ENCODE measurements around the gene TMEM263. TPM values are rescaled to one million over a fixed set of nuclear protein-coding genes. Genes with fewer than 3 reads are reported as not detected.

The TMEM263 gene
- total and polyA plus RNA-seq, 11 donors: 11.6 to 59.2 (median 36.3) TPM

DNA sequence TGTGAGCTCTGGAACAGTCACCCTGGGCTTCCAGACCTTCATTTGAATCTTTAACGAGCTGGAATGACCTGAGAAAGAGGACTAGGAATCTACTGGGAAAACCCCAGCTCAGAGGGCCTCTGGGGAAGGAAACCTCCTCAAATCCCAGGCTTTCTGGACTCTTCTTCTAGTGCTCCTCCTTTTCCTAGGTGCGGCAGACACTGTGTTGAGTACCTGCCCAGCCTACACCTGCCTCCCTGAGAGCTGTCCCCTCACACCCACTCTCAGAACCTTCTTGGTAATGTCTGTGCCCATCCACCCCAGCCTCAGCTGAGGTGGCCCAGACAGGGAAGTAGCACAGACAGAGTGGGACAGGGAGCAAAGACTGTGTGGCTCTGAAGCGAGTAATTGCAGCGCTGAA is 47.9 kb upstream of the TMEM263 start:
- TF ChIP-seq POLR2A (IDR thresholded peaks at IDR 0.05): no peak
- TF ChIP-seq, protein P1, sequence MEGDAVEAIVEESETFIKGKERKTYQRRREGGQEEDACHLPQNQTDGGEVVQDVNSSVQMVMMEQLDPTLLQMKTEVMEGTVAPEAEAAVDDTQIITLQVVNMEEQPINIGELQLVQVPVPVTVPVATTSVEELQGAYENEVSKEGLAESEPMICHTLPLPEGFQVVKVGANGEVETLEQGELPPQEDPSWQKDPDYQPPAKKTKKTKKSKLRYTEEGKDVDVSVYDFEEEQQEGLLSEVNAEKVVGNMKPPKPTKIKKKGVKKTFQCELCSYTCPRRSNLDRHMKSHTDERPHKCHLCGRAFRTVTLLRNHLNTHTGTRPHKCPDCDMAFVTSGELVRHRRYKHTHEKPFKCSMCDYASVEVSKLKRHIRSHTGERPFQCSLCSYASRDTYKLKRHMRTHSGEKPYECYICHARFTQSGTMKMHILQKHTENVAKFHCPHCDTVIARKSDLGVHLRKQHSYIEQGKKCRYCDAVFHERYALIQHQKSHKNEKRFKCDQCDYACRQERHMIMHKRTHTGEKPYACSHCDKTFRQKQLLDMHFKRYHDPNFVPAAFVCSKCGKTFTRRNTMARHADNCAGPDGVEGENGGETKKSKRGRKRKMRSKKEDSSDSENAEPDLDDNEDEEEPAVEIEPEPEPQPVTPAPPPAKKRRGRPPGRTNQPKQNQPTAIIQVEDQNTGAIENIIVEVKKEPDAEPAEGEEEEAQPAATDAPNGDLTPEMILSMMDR (IDR thresholded peaks at IDR 0.05): no peak
- DNase-seq: no peak
- Histone ChIP-seq H3K27me3 (peaks cover 0 to 86% (median 0%) of the 10 kb centered on the region in 9 donors), H3K9me3 (no peaks in the 10 kb centered on the region), H3K4me1 (peaks cover 0 to 12% (median 8%) of the 10 kb centered on the region in 12 donors), H3K36me3 (no peaks in the 10 kb centered on the region), H3K27ac (no peak overlapping the region), H3K4me3 (no peak overlapping the region)
- no peak for ATAC-seq
- 79 to 83% (median 81%) methylated on average over 4 of the region's 4 CpGs for WGBS, 4 donors
- intact Hi-C loops (cut with DNase I): no loop called here

DNA sequence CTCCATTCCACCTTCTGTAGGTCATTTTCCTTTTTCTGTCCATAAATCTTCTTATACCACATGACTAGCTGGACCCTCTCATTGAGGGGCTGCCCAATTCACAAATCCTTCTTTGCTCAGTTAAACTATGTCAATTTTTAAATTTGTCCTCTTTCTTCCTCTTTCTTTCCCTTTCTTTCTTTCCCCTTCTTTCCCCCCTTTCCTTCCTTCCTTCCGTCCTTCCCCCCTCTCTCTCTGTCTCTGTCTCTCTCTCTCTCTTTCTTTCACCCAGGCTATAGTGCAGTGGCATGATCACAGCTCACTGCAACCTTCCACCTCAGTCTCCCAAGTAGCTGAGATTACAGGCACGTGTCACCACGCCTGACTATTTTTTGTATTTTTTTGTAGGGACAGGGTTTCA is 47.1 kb upstream of the TMEM263 start:
- ATAC-seq: no peak
- H3K27ac ChIP-seq: no peak overlapping the region
- intact Hi-C loops (cut with DNase I): no loop called here
- no peaks in the 10 kb centered on the region for H3K9me3 ChIP-seq
- peaks cover 0 to 5% (median 3%) of the 10 kb centered on the region in 12 donors for H3K4me1 ChIP-seq
- H3K36me3 ChIP-seq: no peaks in the 10 kb centered on the region
- H3K27me3 ChIP-seq: peaks cover 0 to 86% (median 0%) of the 10 kb centered on the region in 9 donors
- no peak overlapping the region for H3K4me3 ChIP-seq
- no peak for DNase-seq
- WGBS, 4 donors: 81 to 88% (median 83%) methylated on average over 3 of the region's 3 CpGs
- no peak for TF ChIP-seq POLR2A (IDR thresholded peaks at IDR 0.05)
- TF ChIP-seq, protein P1 (IDR thresholded peaks at IDR 0.05): no peak

DNA sequence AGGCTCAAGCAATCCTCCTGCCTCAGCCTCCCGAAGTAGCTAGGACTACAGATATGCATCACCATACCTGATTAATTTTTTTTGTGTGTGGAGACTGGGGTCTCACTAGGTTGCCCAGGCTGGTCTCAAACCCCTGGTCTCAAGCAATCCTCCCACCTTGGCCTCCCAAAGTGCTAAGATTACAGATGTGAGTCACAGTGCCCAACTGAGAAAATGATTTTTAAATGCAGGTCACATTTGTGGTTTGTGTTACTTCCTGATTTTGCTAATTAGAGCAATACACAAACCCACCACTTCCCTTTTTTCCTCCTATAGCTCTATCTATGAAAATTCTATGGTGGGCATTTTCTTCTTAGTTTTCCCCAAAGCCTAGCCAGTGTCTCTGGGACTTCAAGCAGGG is 45.5 kb upstream of the TMEM263 start:
- H3K4me1 ChIP-seq: no peaks in the 10 kb centered on the region
- H3K27me3 ChIP-seq: peaks cover 0 to 83% (median 0%) of the 10 kb centered on the region in 9 donors
- WGBS, 4 donors: 87 to 100% (median 96%) methylated on average over 1 of the region's 1 CpG
- no peak overlapping the region for H3K27ac ChIP-seq
- intact Hi-C loops (cut with DNase I): loop anchor here in 1 of 10 donors (10.0 kb wide), 1 partner anchor 225 kb away; no protein-coding TSS in a partner anchor
- H3K36me3 ChIP-seq: no peaks in the 10 kb centered on the region
- TF ChIP-seq POLR2A (IDR thresholded peaks at IDR 0.05): no peak
- TF ChIP-seq, protein P1 (IDR thresholded peaks at IDR 0.05): no peak
- no peak for ATAC-seq
- no peak overlapping the region for H3K4me3 ChIP-seq
- H3K9me3 ChIP-seq: no peaks in the 10 kb centered on the region
- no peak for DNase-seq

DNA sequence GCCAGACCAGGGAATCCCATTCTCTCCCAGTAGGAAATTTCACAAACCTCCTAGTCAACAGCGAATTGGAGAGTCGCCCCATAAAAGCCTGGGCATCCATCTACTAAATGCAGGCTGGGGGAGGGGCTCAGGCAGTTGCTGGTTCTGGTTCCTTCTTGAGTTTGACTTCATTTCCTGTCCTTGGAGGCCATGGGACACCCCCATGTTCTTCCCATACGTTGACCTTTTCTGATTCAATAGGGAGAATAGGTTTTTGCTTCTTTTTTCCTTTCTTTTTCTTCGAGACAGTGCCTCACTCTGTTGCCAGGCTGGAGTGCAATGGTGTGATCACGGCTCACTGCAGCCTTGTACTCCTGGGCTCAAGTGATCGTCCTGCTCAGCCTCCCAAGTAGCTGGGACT is 44.1 kb upstream of the TMEM263 start:
- H3K9me3 ChIP-seq: no peaks in the 10 kb centered on the region
- H3K36me3 ChIP-seq: no peaks in the 10 kb centered on the region
- WGBS, 4 donors: 78 to 89% (median 84%) methylated on average over 6 of the region's 6 CpGs
- ATAC-seq (no peak), DNase-seq (no peak)
- TF ChIP-seq, protein P1 (IDR thresholded peaks at IDR 0.05): no peak
- no peak for TF ChIP-seq POLR2A (IDR thresholded peaks at IDR 0.05)
- intact Hi-C loops (cut with DNase I): loop anchor here in 1 of 10 donors (10.0 kb wide), 1 partner anchor 227 kb away; no protein-coding TSS in a partner anchor
- no peak overlapping the region for H3K27ac ChIP-seq
- H3K4me3 ChIP-seq: no peak overlapping the region
- peaks cover 0 to 83% (median 0%) of the 10 kb centered on the region in 9 donors for H3K27me3 ChIP-seq
- no peaks in the 10 kb centered on the region for H3K4me1 ChIP-seq
